ENCODE results near the gene PRAMEF20. TPM values are rescaled to one million over a fixed set of nuclear protein-coding genes. Genes with fewer than 3 reads are reported as not detected.
"Not testable (repeated sequence)": the region's sequence is repeated elsewhere in the genome, so short reads cannot be mapped to it uniquely, and the experiment has no call there.

PRAMEF20 gene
- polyA plus RNA-seq (ENCODE audit: insufficient read length) = not detected

DNA sequence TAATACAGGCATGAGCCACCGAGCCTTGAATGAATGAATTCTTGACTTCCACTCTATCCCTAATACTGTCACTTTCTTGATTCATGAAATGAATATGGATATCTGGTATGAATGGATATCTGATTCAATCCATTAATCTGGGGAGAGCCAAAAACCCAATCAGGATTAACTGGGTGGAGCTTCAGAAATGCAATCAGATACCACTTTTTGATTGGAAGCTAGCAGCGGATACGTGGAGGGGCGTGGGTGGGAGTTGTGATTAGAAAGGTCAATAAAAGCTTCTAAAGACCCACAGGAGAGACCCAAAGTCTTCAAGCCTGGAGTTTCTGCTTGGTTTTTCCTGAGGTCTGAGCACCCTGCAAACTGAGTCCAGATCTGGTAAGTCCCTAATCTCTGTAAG lies at the start of gene PRAMEF20:
PRAMEF20 (plus strand) TSS at position 301 of the 400 bp plus-strand sequence. CDS start 5,905 bp downstream, outside the sequence.
- not testable (repeated sequence) for DNase-seq

DNA sequence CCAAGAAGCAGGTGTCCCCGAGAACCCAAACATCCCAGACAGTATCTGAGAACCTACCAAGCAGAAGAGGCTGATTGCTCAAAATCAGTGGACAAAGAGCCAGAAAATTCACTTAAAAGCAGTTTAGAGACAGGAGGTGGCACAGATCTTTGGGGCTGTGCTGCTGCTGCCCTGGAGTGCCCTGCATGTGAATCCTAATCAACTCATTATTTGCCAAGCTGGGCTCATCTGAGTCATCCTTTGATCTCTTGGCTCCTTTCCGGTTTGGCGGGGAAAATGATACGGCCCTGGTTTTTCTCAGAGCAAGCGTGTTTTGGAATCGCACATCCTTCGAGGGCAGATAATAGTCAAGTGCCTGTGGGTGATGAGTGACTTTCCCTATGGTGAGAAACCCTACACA lies 47.9 kb upstream of the PRAMEF20 start:
- not testable (repeated sequence) for DNase-seq

DNA sequence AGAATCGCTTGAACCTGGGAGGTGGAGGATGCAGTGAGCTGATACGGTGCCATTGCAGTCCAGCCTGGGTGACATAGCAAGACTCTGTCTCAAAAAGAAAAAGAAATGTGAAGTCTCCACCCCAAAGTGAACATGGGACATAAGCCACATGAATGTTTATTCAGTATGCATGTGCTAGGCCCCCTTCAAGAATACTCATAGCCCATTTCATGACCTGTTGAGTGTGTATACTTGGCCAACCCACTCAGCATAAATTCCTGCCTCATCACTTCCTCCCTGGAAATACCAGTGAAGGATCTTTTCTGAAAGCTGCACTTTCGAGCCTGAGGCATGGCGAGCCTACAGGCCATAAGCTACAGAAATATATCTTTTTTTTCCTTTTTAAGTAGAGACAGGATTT lies 45.3 kb upstream of the PRAMEF20 start:
- DNase-seq = not testable (repeated sequence)

DNA sequence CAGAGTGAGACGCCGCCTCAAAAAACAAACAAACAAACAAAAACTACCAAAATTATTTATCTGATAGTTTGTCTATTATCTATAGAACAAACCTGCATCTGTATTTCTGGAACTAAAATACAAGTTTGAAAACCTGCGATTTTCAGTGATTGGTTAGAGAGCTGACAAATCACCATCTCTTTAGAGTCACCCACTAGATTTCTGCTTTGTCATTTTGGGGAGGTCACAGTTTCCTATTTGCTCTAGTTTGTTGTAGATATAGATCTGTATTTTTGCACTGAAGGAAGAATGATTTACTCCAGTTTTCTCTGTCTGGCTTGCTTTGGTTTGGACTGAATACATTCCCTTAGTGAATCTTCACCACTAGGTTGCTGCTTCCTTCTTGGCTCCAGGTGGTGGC lies 43.7 kb upstream of the PRAMEF20 start:
- not testable (repeated sequence) for DNase-seq

DNA sequence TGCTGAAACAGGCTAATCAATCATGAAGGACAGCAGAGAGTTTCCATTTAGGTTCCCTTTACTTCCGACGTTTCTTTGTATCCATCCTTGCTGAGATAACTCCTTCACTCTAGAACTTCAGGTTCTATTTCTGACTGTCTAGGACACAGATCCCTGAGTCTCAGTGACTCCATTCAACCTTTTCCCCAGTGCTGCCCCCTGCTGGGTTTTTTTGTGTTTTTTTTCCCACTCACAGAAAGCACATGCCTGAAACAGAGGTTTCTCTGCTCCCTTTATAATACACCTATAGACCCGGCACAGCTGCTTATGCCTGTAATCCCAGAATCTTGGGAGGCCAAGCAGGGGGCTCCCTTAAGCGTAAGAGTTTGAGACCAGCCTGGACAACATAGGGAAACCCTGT lies 41.7 kb upstream of the PRAMEF20 start:
- not testable (repeated sequence) for DNase-seq

DNA sequence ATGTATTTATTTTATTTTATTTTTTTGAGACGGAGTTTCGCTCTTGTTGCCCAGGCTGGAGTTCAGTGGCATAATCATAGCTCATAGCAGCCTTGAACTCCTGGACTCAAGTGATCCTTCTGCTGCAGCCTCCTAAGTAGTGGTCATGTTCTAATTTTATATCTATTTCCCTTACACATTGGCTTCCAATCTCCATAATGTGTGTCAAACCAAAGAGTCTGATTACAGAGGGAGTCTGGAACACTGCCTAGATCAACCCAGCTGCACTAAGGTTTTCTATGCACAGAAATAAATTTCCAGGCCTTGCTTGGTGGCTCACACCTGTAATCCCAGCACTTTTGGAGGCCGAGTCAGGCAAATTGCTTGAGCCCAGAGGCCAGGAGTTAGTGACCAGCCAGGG lies 31.3 kb upstream of the PRAMEF20 start:
- DNase-seq = not testable (repeated sequence)

DNA sequence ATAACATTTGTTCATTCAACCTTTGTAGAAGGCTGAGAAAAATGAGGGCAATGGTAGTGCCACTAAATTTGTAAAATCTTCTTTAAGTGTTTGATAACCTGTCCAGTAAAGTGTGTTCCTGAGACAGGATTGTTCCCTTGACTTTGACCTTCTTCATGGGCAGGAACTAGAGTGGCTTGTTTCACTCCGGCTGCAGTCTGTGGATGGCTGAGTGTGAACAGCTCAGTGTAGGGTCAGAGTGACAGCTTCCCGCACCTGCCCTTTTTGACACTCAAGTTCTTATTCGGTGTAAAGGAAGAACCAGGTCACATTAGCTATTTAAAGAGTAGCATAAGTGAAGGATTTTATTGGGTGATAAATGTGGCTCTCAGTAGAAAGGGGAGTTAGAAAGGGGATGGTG lies 29.9 kb upstream of the PRAMEF20 start:
- not testable (repeated sequence) for DNase-seq

DNA sequence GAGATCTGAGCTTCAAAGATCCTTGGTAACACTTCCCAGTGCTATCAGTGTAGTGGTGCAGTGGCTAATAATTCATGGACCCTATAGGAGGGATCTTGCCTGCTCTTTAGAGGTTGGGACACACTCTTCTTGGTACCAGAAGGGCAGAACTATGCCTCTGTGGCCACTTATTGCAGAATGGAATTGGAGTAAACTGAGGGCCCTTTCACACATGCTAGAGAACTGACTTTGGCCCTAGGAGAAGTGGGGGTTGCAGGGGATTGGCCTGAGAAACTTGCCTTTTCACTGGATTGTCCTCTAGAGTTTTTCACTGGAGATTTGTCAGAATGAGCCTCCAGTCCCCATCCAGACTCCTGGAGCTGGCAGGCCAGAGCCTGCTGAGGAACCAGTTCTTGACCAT lies 20.9 kb upstream of the PRAMEF20 start, which contains the start of gene PRAMEF17:
PRAMEF17 (plus strand) TSS at position 301 of the 400 bp plus-strand sequence; CDS start at position 327, 26 bp downstream.
- not testable (repeated sequence) for DNase-seq

DNA sequence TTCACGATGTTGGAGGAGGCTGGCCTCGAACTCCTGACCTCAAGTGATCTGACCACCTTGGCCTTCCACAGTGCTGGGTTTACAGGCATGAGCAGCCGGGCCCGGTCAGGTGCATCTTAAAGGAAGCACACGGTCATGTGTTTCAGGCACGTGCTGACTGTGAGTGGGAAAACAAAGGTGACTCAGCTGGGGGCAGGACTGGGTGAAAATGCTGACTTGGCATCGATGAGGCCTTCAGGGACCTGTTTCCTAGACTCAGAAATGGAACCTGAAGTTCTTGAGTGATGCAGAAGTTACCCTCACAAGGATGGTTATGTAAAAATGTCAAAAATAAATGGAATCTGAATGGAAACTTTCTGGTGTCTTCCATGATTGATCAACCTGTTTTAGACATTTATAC lies 17.2 kb upstream of the PRAMEF20 start:
- DNase-seq = not testable (repeated sequence)

DNA sequence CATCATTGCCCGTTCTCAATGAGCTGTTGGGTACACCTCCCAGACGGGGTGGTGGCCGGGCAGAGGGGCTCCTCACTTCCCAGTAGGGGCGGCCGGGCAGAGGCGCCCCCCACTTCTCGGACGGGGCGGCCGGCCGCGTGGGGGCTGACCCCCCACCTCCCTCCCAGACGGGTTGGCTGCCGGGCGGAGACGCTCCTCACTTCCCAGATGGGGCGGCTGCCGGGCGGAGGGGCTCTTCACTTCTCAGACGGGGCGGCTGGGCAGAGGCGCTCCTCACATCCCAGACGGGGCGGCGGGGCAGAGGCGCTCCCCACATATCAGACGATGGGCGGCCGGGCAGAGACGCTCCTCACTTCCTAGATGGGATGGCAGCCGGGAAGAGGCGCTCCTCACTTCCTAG lies 15.5 kb upstream of the PRAMEF20 start:
- DNase-seq = not testable (repeated sequence)

DNA sequence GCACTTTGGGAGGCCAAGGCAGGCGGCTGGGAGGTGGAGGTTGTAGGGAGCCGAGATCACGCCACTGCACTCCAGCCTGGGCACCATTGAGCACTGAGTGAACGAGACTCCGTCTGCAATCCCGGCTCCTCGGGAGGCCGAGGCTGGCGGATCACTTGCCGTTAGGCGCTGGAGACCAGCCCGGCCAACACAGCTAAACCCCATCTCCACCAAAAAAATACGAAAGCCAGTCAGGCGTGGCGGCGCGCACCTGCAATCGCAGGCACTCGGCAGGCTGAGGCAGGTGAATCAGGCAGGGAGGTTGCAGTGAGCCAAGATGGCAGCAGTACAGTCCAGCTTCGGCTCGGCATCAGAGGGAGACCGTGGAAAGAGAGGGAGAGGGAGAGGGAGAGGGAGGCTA lies 14.9 kb upstream of the PRAMEF20 start:
- DNase-seq = not testable (repeated sequence)

DNA sequence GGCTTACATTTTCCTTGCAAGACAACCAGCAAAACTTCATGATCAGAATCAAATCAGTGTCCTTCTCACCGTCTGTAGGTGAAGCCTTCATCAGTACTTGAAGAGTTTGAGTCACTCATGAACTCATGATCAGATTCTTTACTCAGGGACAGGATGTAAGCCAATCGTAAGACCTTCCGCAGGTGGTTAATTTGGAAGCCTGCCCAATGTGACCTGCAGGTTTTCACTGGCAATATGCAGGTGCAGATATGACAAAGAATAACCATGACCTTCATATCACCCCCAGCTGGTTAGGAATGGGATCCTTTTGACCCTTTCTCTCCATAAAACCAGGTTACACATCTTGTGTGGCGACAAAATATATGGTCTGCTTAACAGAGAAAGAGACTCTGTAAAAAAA lies 2.4 kb upstream of the PRAMEF20 start:
- no peak for DNase-seq

DNA sequence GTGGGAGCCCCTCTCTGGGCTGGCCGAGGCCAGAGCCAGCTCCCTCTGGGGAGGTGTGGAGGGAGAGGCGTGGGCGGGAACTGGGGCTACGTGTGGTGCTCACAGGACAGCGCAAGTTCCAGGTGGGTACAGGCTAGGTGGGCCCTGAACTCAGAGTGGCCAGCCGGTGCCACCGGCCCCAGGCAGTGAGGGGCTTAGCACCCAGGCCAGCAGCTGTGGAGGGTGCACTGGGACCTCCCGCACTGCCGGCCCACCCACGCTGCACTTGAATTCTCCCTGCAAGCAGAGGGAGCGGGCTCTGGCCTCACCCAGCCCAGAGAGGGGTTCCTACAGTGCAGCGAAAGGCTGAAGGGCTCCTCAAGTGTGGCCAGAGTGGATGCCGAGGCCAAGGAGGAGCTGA lies 20.2 kb downstream of the PRAMEF20 start:
- no peak for DNase-seq

DNA sequence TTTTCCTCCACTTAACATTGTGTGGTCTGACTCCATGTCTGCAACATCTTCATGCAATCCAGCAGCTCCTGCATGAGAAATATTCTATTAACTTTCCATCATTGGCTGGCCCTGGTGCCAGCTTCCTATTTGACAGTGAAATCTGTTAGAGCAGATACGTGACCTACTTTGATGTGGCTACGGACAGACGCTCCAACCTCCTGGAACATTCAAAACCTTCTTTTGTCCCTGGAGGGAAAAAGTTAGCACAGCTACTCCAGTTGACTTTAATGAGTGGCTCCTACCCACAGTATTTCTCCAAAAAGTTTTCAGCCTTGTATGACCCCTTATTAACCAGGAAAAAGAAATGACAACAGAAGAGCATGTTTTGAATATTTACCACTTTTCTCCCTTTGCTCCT lies 22.0 kb downstream of the PRAMEF20 start:
- no peak for DNase-seq

DNA sequence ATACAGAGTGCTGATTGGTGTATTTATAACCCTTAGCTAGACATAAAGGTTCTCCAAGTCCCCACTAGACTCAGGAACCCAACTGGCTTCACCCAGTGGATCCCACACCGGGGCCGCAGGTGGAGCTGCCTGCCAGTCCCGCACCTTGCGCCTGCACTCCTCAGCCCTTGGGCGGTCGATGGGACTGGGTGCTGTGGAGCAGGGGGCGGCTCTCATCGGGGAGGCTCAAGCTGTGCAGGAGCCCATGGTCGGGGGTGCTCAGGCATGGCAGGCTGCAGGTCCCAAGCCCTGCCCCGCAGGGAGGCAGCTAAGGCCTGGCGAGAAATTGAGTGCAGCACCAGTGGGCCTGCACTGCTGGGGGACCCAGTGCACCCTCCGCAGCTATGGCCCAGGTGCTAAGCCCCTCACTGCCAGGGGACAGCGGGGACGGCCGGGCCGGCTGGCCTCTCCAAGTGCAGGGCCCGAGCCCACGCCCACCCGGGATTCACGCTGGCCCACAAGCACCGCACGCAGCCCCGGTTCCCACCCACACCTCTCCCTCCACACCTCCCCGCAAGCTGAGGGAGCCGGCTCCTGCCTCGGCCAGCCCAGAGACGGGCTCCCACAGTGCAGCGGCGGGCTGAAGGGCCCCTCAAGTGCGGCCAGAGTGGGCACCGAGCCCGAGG lies 23.6 kb downstream of the PRAMEF20 start:
- DNase-seq = not testable (repeated sequence)

DNA sequence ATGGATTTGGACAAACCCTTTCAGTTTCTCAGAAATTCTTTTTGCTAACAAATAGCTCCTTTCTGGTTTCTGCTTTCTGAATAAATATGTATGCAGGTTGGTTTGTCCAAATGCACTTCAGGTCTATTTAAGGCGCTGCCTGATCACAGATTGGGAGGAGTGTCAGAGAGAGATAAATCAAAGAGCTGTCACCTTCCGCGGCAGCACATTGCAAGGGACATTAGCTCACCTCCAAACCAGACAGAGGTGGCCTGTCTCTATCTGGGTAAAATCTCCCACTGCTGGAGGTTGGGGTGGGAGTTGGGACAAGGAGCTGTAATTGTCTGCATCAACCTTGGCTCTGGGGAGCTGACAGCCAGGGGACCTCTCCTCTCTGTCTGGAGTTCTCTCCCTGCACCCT lies 25.2 kb downstream of the PRAMEF20 start:
- no peak for DNase-seq

DNA sequence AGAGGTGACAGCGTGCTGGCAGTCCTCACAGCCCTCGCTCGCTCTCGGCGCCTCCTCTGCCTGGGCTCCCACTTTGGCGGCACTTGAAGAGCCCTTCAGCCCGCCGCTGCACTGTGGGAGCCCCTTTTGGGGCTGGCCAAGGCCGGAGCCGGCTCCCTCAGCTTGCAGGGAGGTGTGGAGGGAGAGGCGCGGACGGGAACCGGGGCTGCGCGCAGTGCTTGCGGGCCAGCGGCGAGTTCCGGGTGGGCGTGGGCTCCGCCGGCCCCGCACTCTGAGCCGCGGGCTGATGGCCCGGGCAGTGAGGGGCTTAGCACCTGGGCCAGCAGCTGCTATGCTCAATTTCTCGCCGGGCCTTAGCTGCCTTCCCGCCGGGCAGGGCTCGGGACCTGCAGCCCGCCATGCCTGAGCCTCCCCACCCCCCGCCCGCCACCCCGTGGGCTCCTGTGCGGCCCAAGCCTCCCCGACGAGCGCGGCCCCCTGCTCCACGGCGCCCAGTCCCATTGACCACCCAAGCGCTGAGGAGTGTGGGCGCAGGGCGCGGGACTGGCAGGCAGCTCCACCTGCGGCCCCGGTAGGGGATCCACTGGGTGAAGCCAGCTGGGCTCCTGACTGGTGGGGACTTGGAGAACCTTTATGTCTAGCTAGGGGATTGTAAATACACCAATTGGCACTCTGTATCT lies 29.0 kb downstream of the PRAMEF20 start:
- not testable (repeated sequence) for DNase-seq

DNA sequence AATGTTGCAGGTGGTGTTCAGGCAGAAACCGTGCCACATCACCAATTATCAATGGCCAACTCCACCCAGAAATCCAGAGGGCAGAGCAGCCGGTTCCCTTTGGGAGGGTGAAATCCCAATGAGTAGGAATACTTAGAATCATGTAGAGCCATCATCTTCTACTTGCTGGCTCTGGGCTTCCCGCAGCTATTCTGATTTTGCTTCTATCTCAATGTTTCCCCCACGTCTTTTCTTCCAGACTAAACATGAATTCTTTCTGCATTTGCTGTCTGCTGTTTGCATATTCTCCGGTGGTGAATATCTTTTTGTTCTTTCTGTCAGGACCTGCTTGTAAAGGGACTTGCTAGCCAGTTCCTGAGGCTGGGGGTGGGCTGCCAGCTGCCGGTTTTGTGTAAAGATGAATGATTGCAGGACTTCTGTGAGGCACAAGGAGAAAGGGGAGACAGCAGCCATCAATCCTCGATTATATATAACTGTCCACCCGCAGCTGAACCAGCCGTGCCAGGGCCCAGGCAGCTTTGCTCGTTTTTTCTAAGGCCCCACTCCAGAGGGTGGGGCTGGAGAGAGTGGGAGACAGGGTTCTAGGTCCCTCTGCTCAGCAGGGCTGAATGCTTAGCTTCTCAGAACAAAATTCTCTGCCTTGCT lies 33.2 kb downstream of the PRAMEF20 start:
- DNase-seq = no peak

DNA sequence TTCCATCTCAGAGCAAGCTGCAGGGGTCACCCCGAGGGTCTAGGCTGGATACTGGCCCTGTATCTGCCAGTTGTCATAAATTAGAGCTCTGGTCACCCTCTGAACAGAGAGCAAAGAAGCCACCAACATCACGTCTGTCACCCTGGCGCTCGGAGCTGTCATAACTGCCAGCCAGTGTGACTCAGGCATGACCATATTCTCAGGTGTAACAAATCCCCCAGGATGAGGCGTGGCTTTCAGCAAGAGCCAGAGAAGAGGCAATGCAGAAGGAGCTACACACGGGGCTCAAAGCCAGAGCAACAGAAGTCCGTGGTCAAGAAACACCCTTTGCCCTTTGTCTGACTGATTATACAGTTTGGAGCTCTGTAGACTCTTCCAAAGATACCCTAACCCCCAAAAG lies 40.0 kb downstream of the PRAMEF20 start:
- no peak for DNase-seq

DNA sequence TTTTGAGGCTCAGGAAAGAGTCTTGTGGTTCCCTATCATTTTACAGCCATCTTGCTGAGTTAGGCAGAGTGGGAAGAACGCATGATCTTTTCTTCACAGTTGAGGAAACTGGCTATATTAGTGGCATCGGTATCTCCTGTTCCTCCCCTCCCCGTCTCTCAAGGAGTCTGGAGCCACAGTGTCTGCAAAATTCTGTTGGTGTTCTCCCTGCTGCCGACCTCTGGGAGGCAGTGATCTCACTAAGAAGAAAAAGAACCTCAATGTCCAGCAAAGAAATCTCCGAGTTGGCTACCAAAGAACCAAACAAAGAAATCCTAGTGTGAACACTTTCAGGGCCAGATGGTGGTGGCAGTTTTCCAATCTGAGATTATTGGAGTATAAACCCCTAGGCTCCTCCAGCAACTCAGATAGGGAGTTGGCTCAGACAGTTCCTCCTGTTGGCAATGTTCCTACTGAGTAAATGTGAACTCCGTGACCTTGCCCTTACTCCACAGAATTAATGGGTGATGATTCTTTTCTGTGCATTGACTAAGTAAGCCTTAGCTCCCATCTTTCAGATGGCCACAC lies 41.2 kb downstream of the PRAMEF20 start:
- DNase-seq = no peak

DNA sequence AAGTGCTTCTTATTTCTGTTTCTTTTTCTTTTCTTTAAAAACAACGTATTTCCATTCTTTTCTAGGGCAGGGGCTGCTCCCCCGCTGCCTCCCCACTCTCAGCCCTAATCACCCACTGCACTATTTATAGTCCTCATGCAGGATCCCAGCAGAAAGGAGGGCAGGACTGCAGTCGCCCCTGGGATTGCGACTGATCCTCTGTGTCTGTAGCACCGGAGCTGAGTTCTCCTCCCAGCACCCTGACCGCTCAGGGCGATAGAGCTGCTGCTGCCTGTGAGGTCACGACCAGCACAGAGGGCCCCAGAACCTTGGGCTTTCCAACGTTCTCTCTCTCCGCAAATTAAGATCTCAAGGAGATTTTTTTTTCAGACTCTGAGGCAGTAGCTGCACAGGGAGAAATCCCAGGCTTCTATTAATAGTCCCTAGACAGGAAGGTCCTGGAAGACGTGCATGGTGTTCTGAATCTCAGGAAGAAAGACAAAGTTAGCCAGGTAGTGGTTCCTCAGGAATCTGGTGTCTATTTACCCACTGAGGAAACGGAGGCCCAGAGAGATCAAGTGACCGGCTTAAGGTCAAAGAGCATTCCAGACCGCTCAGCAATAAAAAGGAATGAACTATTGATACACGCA lies 46.8 kb downstream of the PRAMEF20 start:
- no peak for DNase-seq

DNA sequence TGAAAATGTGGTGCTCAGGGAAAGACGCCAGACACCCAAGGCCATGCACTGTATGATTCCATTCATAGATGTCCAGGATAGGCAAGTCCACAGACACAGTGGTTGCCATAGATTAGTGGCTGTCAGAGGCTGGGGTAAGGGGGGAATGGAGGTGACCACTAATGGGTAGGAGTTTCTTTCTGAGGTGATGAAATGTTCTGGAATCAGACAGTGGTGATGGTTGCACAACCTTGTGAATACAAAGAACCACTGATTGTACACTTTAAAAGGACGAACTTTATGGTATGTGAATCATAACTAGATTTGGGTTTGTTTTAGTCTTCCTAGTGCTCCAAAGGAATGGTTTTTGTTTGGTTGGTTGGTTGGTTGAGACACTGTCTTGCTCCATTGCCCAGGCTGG lies 51.7 kb downstream of the PRAMEF20 start:
- no peak for DNase-seq

DNA sequence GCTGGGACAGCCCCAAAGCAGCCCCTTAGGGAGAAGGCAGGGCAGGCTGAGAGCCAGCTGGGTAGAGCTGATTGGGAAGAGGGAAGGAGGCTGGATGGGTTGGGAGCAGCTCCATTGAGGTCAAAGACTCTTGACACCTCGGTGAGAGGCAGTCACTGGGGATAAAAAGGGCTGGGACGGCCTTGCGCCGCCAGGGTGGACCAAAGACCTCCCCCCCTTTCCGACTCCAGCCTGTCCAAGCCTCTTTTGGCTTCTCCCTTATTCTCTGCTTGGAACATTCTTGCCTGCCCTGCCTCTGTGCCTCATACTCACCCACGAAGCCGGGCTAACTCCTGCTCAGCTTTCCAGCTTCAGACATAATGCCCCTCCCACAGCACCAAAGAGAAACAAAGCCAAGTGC lies 52.4 kb downstream of the PRAMEF20 start:
- no peak for DNase-seq
